Measurements from ENCODE around the gene CCSER2.

CCSER2 gene

DNA sequence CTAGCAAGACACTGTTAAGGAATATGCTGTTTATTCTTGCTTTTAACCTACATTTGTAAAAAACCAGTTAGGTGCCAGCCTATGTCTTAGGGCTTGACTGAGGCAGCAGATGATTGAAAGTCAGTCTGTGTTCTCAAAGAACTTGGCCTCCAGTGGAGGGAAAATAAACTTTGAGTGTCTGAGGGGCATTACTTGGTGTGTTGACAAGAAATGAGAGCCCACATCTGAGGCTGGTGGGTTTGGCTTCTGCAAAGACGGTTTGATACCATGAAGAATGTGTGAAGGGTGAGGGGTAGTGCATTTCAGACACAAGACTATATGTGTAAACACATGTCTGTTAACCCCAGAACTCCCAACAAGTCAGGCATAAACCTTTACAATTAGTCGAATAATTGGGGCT is 28.5 kb downstream of the CCSER2 start:
- H3K9me3 ChIP-seq (ENCODE audit: insufficient read depth, low read depth, low read length) = no peaks in the 10 kb centered on the region
- no peaks in the 10 kb centered on the region for H3K9me2 ChIP-seq (replicated peaks; ENCODE audit: low read depth, low read length)
- peaks cover 27% of the 10 kb centered on the region for H4K20me1 ChIP-seq (ENCODE audit: insufficient read depth, low read length, poor library complexity, severe bottlenecking)
- no peaks in the 10 kb centered on the region for H3K27me3 ChIP-seq (ENCODE audit: insufficient read depth, low read length, poor library complexity, severe bottlenecking)
- H3K9ac ChIP-seq (ENCODE audit: low read depth, low read length, poor library complexity, severe bottlenecking) = no peak overlapping the region
- peaks cover 3% of the 10 kb centered on the region; the same call in 1 of the 2 replicates for H3K79me2 ChIP-seq (ENCODE audit: insufficient read depth, low read length)
- H3K4me2 ChIP-seq (ENCODE audit: low read depth, low read length, poor library complexity, severe bottlenecking) = no peak overlapping the region
- H3K4me1 ChIP-seq (ENCODE audit: insufficient read depth, low read length, poor library complexity, severe bottlenecking) = peaks cover 8% of the 10 kb centered on the region
- H3F3A ChIP-seq (ENCODE audit: low read depth) = peaks cover under 1% of the 10 kb centered on the region; the same call in 1 of the 2 replicates
- TF ChIP-seq, protein P1, sequence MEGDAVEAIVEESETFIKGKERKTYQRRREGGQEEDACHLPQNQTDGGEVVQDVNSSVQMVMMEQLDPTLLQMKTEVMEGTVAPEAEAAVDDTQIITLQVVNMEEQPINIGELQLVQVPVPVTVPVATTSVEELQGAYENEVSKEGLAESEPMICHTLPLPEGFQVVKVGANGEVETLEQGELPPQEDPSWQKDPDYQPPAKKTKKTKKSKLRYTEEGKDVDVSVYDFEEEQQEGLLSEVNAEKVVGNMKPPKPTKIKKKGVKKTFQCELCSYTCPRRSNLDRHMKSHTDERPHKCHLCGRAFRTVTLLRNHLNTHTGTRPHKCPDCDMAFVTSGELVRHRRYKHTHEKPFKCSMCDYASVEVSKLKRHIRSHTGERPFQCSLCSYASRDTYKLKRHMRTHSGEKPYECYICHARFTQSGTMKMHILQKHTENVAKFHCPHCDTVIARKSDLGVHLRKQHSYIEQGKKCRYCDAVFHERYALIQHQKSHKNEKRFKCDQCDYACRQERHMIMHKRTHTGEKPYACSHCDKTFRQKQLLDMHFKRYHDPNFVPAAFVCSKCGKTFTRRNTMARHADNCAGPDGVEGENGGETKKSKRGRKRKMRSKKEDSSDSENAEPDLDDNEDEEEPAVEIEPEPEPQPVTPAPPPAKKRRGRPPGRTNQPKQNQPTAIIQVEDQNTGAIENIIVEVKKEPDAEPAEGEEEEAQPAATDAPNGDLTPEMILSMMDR (conservative IDR thresholded peaks at IDR 0.05; ENCODE audit: low read length) = no peak
- no peak for TF ChIP-seq EZH2phosphoT487 (IDR thresholded peaks at IDR 0.05; ENCODE audit: borderline replicate concordance)
- H2AFZ ChIP-seq (ENCODE audit: low read length) = no peak overlapping the region
- no peak overlapping the region for H3K4me3 ChIP-seq (ENCODE audit: low read length, poor library complexity, severe bottlenecking)
- no peaks in the 10 kb centered on the region for H3K36me3 ChIP-seq (ENCODE audit: insufficient read depth, low read length)

DNA sequence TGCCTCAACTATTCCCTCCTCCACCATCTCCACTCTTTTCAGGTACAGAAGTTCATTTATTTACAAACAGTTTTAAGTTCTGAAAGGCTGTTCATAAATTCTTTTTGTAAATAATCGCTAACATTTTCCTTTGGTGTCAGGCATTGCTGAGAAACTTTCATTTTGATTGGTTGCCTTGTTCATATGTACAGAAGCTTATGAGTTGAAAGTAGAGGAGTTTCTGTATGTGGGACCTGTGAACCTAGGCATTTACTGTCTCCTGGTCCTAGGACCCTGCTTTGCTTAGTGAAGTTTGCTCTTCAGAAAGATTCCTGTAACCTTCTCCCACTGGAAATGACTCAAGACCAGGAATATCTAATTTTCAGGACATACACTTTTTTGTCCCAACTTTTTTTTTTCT is 30.4 kb downstream of the CCSER2 start:
- Histone ChIP-seq H3K9ac (ENCODE audit: low read depth, low read length, poor library complexity, severe bottlenecking) (no peak overlapping the region), H4K20me1 (ENCODE audit: insufficient read depth, low read length, poor library complexity, severe bottlenecking) (peaks cover 25% of the 10 kb centered on the region), H3F3A (ENCODE audit: low read depth) (peaks cover 3% of the 10 kb centered on the region; the same call in 1 of the 2 replicates), H2AFZ (ENCODE audit: low read length) (no peak overlapping the region), H3K9me2 (replicated peaks; ENCODE audit: low read depth, low read length) (no peaks in the 10 kb centered on the region), H3K36me3 (ENCODE audit: insufficient read depth, low read length) (no peaks in the 10 kb centered on the region), H3K4me2 (ENCODE audit: low read depth, low read length, poor library complexity, severe bottlenecking) (no peak overlapping the region), H3K79me2 (ENCODE audit: insufficient read depth, low read length) (peaks cover 7% of the 10 kb centered on the region; the same call in 1 of the 2 replicates), H3K4me3 (ENCODE audit: low read length, poor library complexity, severe bottlenecking) (no peak overlapping the region), H3K27me3 (ENCODE audit: insufficient read depth, low read length, poor library complexity, severe bottlenecking) (no peaks in the 10 kb centered on the region), H3K9me3 (ENCODE audit: insufficient read depth, low read depth, low read length) (no peaks in the 10 kb centered on the region), H3K4me1 (ENCODE audit: insufficient read depth, low read length, poor library complexity, severe bottlenecking) (peaks cover 12% of the 10 kb centered on the region)
- TF ChIP-seq, protein P1 (conservative IDR thresholded peaks at IDR 0.05; ENCODE audit: low read length) = no peak
- no peak for TF ChIP-seq EZH2phosphoT487 (IDR thresholded peaks at IDR 0.05; ENCODE audit: borderline replicate concordance)

DNA sequence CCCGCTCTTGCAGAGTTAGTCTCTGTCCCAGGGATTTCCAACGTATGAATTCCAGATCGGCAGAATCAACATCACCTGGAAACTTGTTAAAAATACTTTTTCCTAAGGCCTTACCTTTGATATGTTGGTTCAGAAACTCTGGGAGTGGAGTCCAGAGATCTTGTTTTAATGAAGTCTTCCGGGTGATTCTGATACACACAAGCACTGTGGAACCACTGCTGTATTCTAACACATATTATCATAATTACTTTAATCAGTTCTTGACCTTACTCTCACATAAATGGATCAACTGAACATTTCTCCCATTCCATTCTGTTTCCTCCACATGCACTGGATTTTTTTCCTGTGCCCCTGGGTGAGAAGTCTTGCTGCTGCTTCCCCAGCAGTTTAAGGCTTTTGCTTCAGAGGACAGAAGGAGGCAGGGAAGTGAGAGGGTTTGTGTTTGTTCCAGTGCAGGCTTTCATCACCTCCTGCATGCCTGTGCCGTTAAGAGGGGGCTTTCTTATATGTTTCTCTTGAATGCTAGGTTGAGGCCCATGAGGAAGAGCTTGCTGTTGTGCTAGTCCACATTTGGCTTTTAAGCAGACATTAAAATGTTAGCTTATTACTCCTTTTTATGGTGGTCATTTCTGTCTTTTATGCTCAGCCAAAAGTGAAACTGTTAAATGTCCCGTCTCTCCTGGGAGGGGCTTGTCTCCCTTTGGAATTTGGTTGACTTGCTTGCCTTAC is 32.4 kb downstream of the CCSER2 start:
- Histone ChIP-seq H3K9me2 (replicated peaks; ENCODE audit: low read depth, low read length) (no peaks in the 10 kb centered on the region), H3K4me3 (ENCODE audit: low read length, poor library complexity, severe bottlenecking) (no peak overlapping the region), H3K9ac (ENCODE audit: low read depth, low read length, poor library complexity, severe bottlenecking) (no peak overlapping the region), H3K36me3 (ENCODE audit: insufficient read depth, low read length) (no peaks in the 10 kb centered on the region), H3K4me2 (ENCODE audit: low read depth, low read length, poor library complexity, severe bottlenecking) (peak overlapping the region; percentile 7), H4K20me1 (ENCODE audit: insufficient read depth, low read length, poor library complexity, severe bottlenecking) (peaks cover 41% of the 10 kb centered on the region), H3K79me2 (ENCODE audit: insufficient read depth, low read length) (peaks cover 7% of the 10 kb centered on the region; the same call in 1 of the 2 replicates), H3K4me1 (ENCODE audit: insufficient read depth, low read length, poor library complexity, severe bottlenecking) (peaks cover 19% of the 10 kb centered on the region), H3K27me3 (ENCODE audit: insufficient read depth, low read length, poor library complexity, severe bottlenecking) (no peaks in the 10 kb centered on the region), H3K9me3 (ENCODE audit: insufficient read depth, low read depth, low read length) (no peaks in the 10 kb centered on the region), H2AFZ (ENCODE audit: low read length) (no peak overlapping the region), H3F3A (ENCODE audit: low read depth) (peaks cover 3% of the 10 kb centered on the region; the same call in 1 of the 2 replicates)
- TF ChIP-seq, protein P1 (conservative IDR thresholded peaks at IDR 0.05; ENCODE audit: low read length) = no peak

Measured in Loucy (cell line).